Spleen (tissue), 7 donors: ENCODE results near the gene ZNF394.

ENCODE experiments used
- POLR2A ChIP-seq, 3 donors: fragments of 450-650 bp; IDR thresholded peaks; one replicate each; pipeline ENCODE4 v1.5.1; 2017; ENCODE audit warnings: antibody characterized with exemption in 3 of 3, mild to moderate bottlenecking in 1 of 3
- TF ChIP-seq, protein P1 (sequence below), 11 experiments: fragments of 200-600 bp in 7 of 11; fragments of 450-650 bp in 4 of 11; sonication (generic) in 4 of 11; IDR thresholded peaks in 8 of 11; conservative IDR thresholded peaks in 3 of 11; 1 replicate in 7 of 11; 2 replicates in 4 of 11; pipeline versions ENCODE4 v1.4.0 to v1.8.0; 2016 to 2021; ENCODE audit warnings: antibody characterized with exemption in 11 of 11, inconsistent platforms in 4 of 11, mild to moderate bottlenecking in 1 of 11
- donor health status: DM: no; HTN: no; CAD: no; lungs with moderate emphysema.
- donor health status: DM: no; HTN: no; CAD: no.
- donor health status: DM: no; HTN: no; CAD: no.

DNA sequence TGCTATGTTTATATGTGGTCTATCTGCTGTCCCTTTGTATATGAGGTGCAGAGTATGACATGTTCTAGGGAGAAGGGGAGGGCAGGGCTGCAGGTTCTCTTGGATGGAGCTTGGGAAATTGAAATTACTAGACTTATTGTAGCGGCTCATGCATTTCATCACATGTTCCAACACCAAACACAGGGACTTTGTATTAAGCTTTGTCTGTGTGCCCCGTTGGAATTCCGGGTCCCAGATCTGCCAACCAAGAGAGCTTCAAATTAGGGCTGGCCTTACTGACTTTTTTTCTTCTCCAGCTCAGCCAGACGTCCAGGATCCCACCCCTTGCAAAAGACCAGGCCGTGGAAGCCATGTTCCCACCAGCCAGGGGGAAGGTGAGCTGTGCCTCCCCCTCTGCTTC is 24.0 kb downstream of the ZNF394 start:
- TF ChIP-seq, protein P1, sequence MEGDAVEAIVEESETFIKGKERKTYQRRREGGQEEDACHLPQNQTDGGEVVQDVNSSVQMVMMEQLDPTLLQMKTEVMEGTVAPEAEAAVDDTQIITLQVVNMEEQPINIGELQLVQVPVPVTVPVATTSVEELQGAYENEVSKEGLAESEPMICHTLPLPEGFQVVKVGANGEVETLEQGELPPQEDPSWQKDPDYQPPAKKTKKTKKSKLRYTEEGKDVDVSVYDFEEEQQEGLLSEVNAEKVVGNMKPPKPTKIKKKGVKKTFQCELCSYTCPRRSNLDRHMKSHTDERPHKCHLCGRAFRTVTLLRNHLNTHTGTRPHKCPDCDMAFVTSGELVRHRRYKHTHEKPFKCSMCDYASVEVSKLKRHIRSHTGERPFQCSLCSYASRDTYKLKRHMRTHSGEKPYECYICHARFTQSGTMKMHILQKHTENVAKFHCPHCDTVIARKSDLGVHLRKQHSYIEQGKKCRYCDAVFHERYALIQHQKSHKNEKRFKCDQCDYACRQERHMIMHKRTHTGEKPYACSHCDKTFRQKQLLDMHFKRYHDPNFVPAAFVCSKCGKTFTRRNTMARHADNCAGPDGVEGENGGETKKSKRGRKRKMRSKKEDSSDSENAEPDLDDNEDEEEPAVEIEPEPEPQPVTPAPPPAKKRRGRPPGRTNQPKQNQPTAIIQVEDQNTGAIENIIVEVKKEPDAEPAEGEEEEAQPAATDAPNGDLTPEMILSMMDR (IDR thresholded peaks at IDR 0.05 in 8 of 11, conservative IDR thresholded peaks at IDR 0.05 in 3 of 11): no peak
- no peak for TF ChIP-seq POLR2A (IDR thresholded peaks at IDR 0.05)
